ENCODE results near the gene GNAS-AS1. TPM values are rescaled to one million over a fixed set of nuclear protein-coding genes. Genes with fewer than 3 reads are reported as not detected.

GNAS-AS1 gene
- total and polyA plus RNA-seq, 2 donors (not counting 1 experiment from before 2014, with no cell fraction given) = 1.5 TPM; not detected in 1

GRCh38 chr20:58851221-58851968 is 693 bp upstream of the GNAS-AS1 start:
- intact Hi-C loops (cut with micrococcal nuclease) = loop anchor here (2.0 to 5.0 kb wide), 2 partner anchors 37 to 199 kb away; partner anchors contain the start of gene STX16
- DNase-seq (peak; percentile 30), ATAC-seq (ENCODE audit: low read depth) (no peak)
- Mint-ChIP-seq H3K4me3 (peak overlapping the region; percentile 93), H3K9me3 (ENCODE audit: insufficient read depth) (no peaks in the 10 kb centered on the region), H3K4me1 (peaks cover 38% of the 10 kb centered on the region), H3K27me3 (peaks cover 43% of the 10 kb centered on the region), H3K27ac (no peak overlapping the region)
- Histone ChIP-seq H3K4me2 (replicated peaks; ENCODE audit: low read depth, low read length, poor library complexity, severe bottlenecking) (peak overlapping the region; percentile 78), H2AFZ (ENCODE audit: insufficient read depth, low read depth, low read length, poor library complexity, severe bottlenecking) (peak overlapping the region; percentile 64), H3K27ac (ENCODE audit: low read length in 2 of 2) (no peak overlapping the region), H4K20me1 (ENCODE audit: control insufficient read depth, insufficient read depth, low read length, poor library complexity, severe bottlenecking) (no peaks in the 10 kb centered on the region), H3K27me3 (replicated peaks in 1 of 4; ENCODE audit: control extremely low read depth in 1 of 4, control insufficient read depth in 3 of 4, insufficient read depth in 4 of 4, low read length in 3 of 4) (peaks cover 0 to 70% (median 20%) of the 10 kb centered on the region in 4 experiments), H3K79me2 (ENCODE audit: control insufficient read depth, insufficient read depth, low read length) (no peaks in the 10 kb centered on the region), H3K36me3 (replicated peaks in 1 of 2; ENCODE audit: control extremely low read depth in 1 of 2, control insufficient read depth in 1 of 2, extremely low read depth in 1 of 2, insufficient read depth in 2 of 2, low read length in 1 of 2) (no peaks in the 10 kb centered on the region), H3K9ac (ENCODE audit: low read length) (peak overlapping the region; percentile 58), H3K4me3 (ENCODE audit: control extremely low read depth in 1 of 5, extremely low read depth in 1 of 5, insufficient read depth in 1 of 5, low read depth in 2 of 5, low read length in 4 of 5) (peak overlapping the region; percentile 31 to 58 (median 48)), H3K4me1 (ENCODE audit: control insufficient read depth in 2 of 2, insufficient read depth in 2 of 2, low read length in 2 of 2) (peaks cover 39 to 54% of the 10 kb centered on the region in 2 donors), H3K9me3 (ENCODE audit: control extremely low read depth in 1 of 3, control insufficient read depth in 2 of 3, insufficient read depth in 1 of 3, low read length in 2 of 3) (peaks cover 0 to 39% (median 0%) of the 10 kb centered on the region in 3 donors)
- TF ChIP-seq CTCF (IDR thresholded peaks at IDR 0.05) (no peak), EZH2 (IDR thresholded peaks at IDR 0.05; ENCODE audit: borderline replicate concordance, insufficient read depth, low read depth, low read length, poor library complexity, severe bottlenecking) (no peak)
- WGBS (ENCODE audit: insufficient coverage) = 48% methylated on average over 41 of the region's 41 CpGs
- POLR2A ChIA-PET = no interaction called here
- CTCF ChIA-PET = interaction anchor here (0.9 to 1.6 kb wide), 3 partner anchors 199 to 614 kb away, joined by 3 to 6 read pairs (median 4); partner anchors contain the start of gene STX16

- H3K79me2 ChIP-seq (ENCODE audit: control insufficient read depth, insufficient read depth, low read length) = no peaks in the 10 kb centered on the region
- 6% methylated on average over 2 of the region's 2 CpGs for WGBS (ENCODE audit: insufficient coverage)
- H3K4me3 ChIP-seq (ENCODE audit: control extremely low read depth in 1 of 5, extremely low read depth in 1 of 5, insufficient read depth in 1 of 5, low read depth in 2 of 5, low read length in 4 of 5) = no peak overlapping the region
- Mint-ChIP-seq H3K9me3 (ENCODE audit: insufficient read depth) (no peaks in the 10 kb centered on the region), H3K27ac (no peak overlapping the region), H3K4me1 (peaks cover 23% of the 10 kb centered on the region), H3K4me3 (no peak overlapping the region), H3K27me3 (peaks cover 44% of the 10 kb centered on the region)
- DNase-seq = no peak
- H3K27ac ChIP-seq (ENCODE audit: low read length in 2 of 2) = no peak overlapping the region
- H3K9ac ChIP-seq (ENCODE audit: low read length) = no peak overlapping the region
- intact Hi-C loops (cut with micrococcal nuclease) = no loop called here
- H3K27me3 ChIP-seq (replicated peaks in 1 of 4; ENCODE audit: control extremely low read depth in 1 of 4, control insufficient read depth in 3 of 4, insufficient read depth in 4 of 4, low read length in 3 of 4) = peaks cover 0 to 43% (median 5%) of the 10 kb centered on the region in 4 experiments
- ChIA-PET POLR2A (no interaction called here), CTCF (no interaction called here)
- ATAC-seq (ENCODE audit: low read depth) = no peak
- H3K4me2 ChIP-seq (replicated peaks; ENCODE audit: low read depth, low read length, poor library complexity, severe bottlenecking) = no peak overlapping the region
- H4K20me1 ChIP-seq (ENCODE audit: control insufficient read depth, insufficient read depth, low read length, poor library complexity, severe bottlenecking) = no peaks in the 10 kb centered on the region
- H3K4me1 ChIP-seq (ENCODE audit: control insufficient read depth in 2 of 2, insufficient read depth in 2 of 2, low read length in 2 of 2) = peaks cover 17 to 22% of the 10 kb centered on the region in 2 donors
- peaks cover 0 to 15% (median 0%) of the 10 kb centered on the region in 3 donors for H3K9me3 ChIP-seq (ENCODE audit: control extremely low read depth in 1 of 3, control insufficient read depth in 2 of 3, insufficient read depth in 1 of 3, low read length in 2 of 3)
- H2AFZ ChIP-seq (ENCODE audit: insufficient read depth, low read depth, low read length, poor library complexity, severe bottlenecking) = no peak overlapping the region
- TF ChIP-seq EZH2 (IDR thresholded peaks at IDR 0.05; ENCODE audit: borderline replicate concordance, insufficient read depth, low read depth, low read length, poor library complexity, severe bottlenecking) = no peak
- TF ChIP-seq CTCF (IDR thresholded peaks at IDR 0.05) = no peak
- H3K36me3 ChIP-seq (replicated peaks in 1 of 2; ENCODE audit: control extremely low read depth in 1 of 2, control insufficient read depth in 1 of 2, extremely low read depth in 1 of 2, insufficient read depth in 2 of 2, low read length in 1 of 2) = no peaks in the 10 kb centered on the region
These were observed 3.2 kb downstream of the GNAS-AS1 start for GRCh38 chr20:58847463-58847862.

All from B cell (primary cell).